Astrocyte (in vitro differentiated cells and primary cell): Measurements from ENCODE around the gene ZBED1. TPM values are rescaled to one million over a fixed set of nuclear protein-coding genes. Genes with fewer than 3 reads are reported as not detected.
"Not testable (repeated sequence)": the region's sequence is repeated elsewhere in the genome, so short reads cannot be mapped to it uniquely, and the experiment has no call there.

Experiments
- DNase-seq: peaks from one replicate; pipeline ENCODE4 v3.0.0-alpha.2; 2010; ENCODE audit warnings: low read depth
- FAIRE-seq: peaks from 2 replicates; lab custom pipeline; 2011; peaks lifted over from hg19 to GRCh38; lab: Jason Lieb, UNC
- H2AFZ ChIP-seq: 2 replicates; pipeline ENCODE4 v1.6.0; 2012; ENCODE audit warnings: low read depth, low read length, inconsistent platforms
- H3K27ac ChIP-seq: 2 replicates; pipeline ENCODE4 v1.5.1; 2011; ENCODE audit warnings: low read depth, low read length, inconsistent platforms
- H3K27me3 ChIP-seq: 2 replicates; pipeline ENCODE4 v1.6.0; 2011; ENCODE audit warnings: low read length, inconsistent platforms; ENCODE audit not compliant: insufficient read depth
- H3K36me3 ChIP-seq: 2 replicates; pipeline ENCODE4 v1.5.1; 2011; ENCODE audit warnings: low read length, inconsistent platforms; ENCODE audit not compliant: insufficient read depth
- H3K4me1 ChIP-seq: 2 replicates; pipeline ENCODE4 v1.5.1; 2011; ENCODE audit warnings: low read length, inconsistent platforms; ENCODE audit not compliant: insufficient read depth
- H3K4me2 ChIP-seq: 2 replicates; pipeline ENCODE4 v1.6.0; 2012; ENCODE audit warnings: low read length, inconsistent platforms
- H3K4me3 ChIP-seq: 2 replicates; pipeline ENCODE4 v1.5.1; 2011; ENCODE audit warnings: low read depth, mild to moderate bottlenecking, low read length, inconsistent platforms; ENCODE audit not compliant: insufficient read depth
- H3K79me2 ChIP-seq: 2 replicates; pipeline ENCODE4 v1.6.0; 2012; ENCODE audit warnings: mild to moderate bottlenecking, low read length, inconsistent platforms; ENCODE audit not compliant: insufficient read depth
- H3K9ac ChIP-seq: 2 replicates; pipeline ENCODE4 v1.6.0; 2012; ENCODE audit warnings: mild to moderate bottlenecking, low read length, inconsistent platforms
- H3K9me3 ChIP-seq: 2 replicates; pipeline ENCODE4 v1.5.1; 2012; ENCODE audit warnings: low read depth, mild to moderate bottlenecking, low read length, inconsistent platforms; ENCODE audit not compliant: insufficient read depth
- H4K20me1 ChIP-seq: 2 replicates; pipeline ENCODE4 v1.6.0; 2012; ENCODE audit warnings: low read length, inconsistent platforms; ENCODE audit not compliant: insufficient read depth
- H3K27ac Mint-ChIP-seq: one replicate; pipeline ENCODE4 v1.8.0; 2021; ENCODE audit warnings: mild to moderate bottlenecking, mixed read lengths; ENCODE audit not compliant: unreplicated experiment
- H3K27me3 Mint-ChIP-seq: one replicate; pipeline ENCODE4 v1.8.0; 2021; ENCODE audit warnings: low read depth, mixed read lengths; ENCODE audit not compliant: unreplicated experiment
- H3K36me3 Mint-ChIP-seq: one replicate; pipeline ENCODE4 v1.8.0; 2021; ENCODE audit warnings: low read depth, mixed read lengths; ENCODE audit not compliant: unreplicated experiment
- H3K4me1 Mint-ChIP-seq: one replicate; pipeline ENCODE4 v1.8.0; 2021; ENCODE audit warnings: low read depth, mixed read lengths; ENCODE audit not compliant: unreplicated experiment
- H3K4me3 Mint-ChIP-seq: one replicate; pipeline ENCODE4 v1.8.0; 2021; ENCODE audit warnings: mild to moderate bottlenecking, moderate library complexity, mixed read lengths; ENCODE audit not compliant: unreplicated experiment
- H3K9me3 Mint-ChIP-seq: one replicate; pipeline ENCODE4 v1.8.0; 2021; ENCODE audit warnings: mild to moderate bottlenecking, mixed read lengths; ENCODE audit not compliant: unreplicated experiment
- CTCF ChIP-seq: IDR thresholded peaks from 2 replicates; pipeline ENCODE4 v1.5.1; 2011; ENCODE audit warnings: low read depth, mild to moderate bottlenecking, inconsistent platforms, low read length, moderate library complexity; ENCODE audit not compliant: insufficient read depth
- EZH2 ChIP-seq: IDR thresholded peaks from 2 replicates; pipeline ENCODE4 v1.6.1; 2012; ENCODE audit warnings: mild to moderate bottlenecking, low read length, inconsistent platforms; ENCODE audit not compliant: insufficient read depth
- total RNA-seq: library from RNA; stranded (reverse); gene quantifications from 2 replicates; pipeline ENCODE4 v1.2.1, GENCODE V29; 2021

ZBED1 gene
- total RNA-seq, 1 donor from 2014 or later: 19.9 TPM

GRCh38 chrX:2464677-2465166, 36.1 kb downstream of the ZBED1 start:
- no peak overlapping the region for H3K4me3 Mint-ChIP-seq
- no peak overlapping the region for H3K4me2 ChIP-seq

GRCh38 chrX:2463973-2464676, 36.7 kb downstream of the ZBED1 start:
- Mint-ChIP-seq H3K36me3 (peaks cover 3% of the 10 kb centered on the region), H3K4me1 (peaks cover 13% of the 10 kb centered on the region), H3K9me3 (no peaks in the 10 kb centered on the region), H3K4me3 (no peak overlapping the region), H3K27ac (no peak overlapping the region), H3K27me3 (no peaks in the 10 kb centered on the region)
- DNase-seq (peak; percentile 33), FAIRE-seq (no peak)
- H3K27me3 ChIP-seq: no peaks in the 10 kb centered on the region
- H4K20me1 ChIP-seq: peaks cover 54% of the 10 kb centered on the region
- peak overlapping the region; percentile 38 for H3K27ac ChIP-seq
- peak overlapping the region; percentile 6 for H3K9ac ChIP-seq
- peaks cover 42% of the 10 kb centered on the region for H3K79me2 ChIP-seq
- no peaks in the 10 kb centered on the region for H3K36me3 ChIP-seq
- peaks cover 4% of the 10 kb centered on the region for H3K4me1 ChIP-seq
- H3K9me3 ChIP-seq: no peaks in the 10 kb centered on the region
- peak overlapping the region; percentile 15 for H3K4me2 ChIP-seq
- no peak overlapping the region for H2AFZ ChIP-seq
- H3K4me3 ChIP-seq: no peak overlapping the region
- TF ChIP-seq CTCF: no peak
- no peak for TF ChIP-seq EZH2

More at GRCh38 chrX:2464677-2465166, 36.1 kb downstream of the ZBED1 start:
- Histone ChIP-seq H4K20me1 (peaks cover 60% of the 10 kb centered on the region), H3K4me3 (no peak overlapping the region), H3K79me2 (peaks cover 47% of the 10 kb centered on the region), H3K9me3 (no peaks in the 10 kb centered on the region), H3K27ac (no peak overlapping the region), H3K4me1 (peaks cover 4% of the 10 kb centered on the region), H3K9ac (no peak overlapping the region), H3K27me3 (no peaks in the 10 kb centered on the region), H3K36me3 (no peaks in the 10 kb centered on the region), H2AFZ (no peak overlapping the region)
- no peak for DNase-seq
- FAIRE-seq: no peak
- Mint-ChIP-seq H3K36me3 (peaks cover 3% of the 10 kb centered on the region), H3K4me1 (peaks cover 13% of the 10 kb centered on the region), H3K9me3 (no peaks in the 10 kb centered on the region), H3K27me3 (no peaks in the 10 kb centered on the region), H3K27ac (no peak overlapping the region)
- no peak for TF ChIP-seq EZH2
- TF ChIP-seq CTCF: no peak

- H3K36me3 Mint-ChIP-seq, H3K9me3 Mint-ChIP-seq, FAIRE-seq, H3K9me3 ChIP-seq, H3K27me3 Mint-ChIP-seq, H2AFZ ChIP-seq, H3K4me3 ChIP-seq, H3K27ac Mint-ChIP-seq, H3K36me3 ChIP-seq, H3K27me3 ChIP-seq, H3K4me1 ChIP-seq, H3K4me3 Mint-ChIP-seq: not testable (repeated sequence)
- peak; percentile 84 for DNase-seq
- peaks cover 47% of the 10 kb centered on the region for H4K20me1 ChIP-seq
- peaks cover 13% of the 10 kb centered on the region for H3K4me1 Mint-ChIP-seq
- H3K9ac ChIP-seq: peak overlapping the region; percentile 6
- H3K79me2 ChIP-seq: peaks cover 39% of the 10 kb centered on the region
- peak overlapping the region; percentile 38 for H3K27ac ChIP-seq
- H3K4me2 ChIP-seq: peak overlapping the region; percentile 15
Measured at GRCh38 chrX:2463481-2463880, 37.3 kb downstream of the ZBED1 start.
